ENCODE data around the gene ICOS.

Gene ICOS

GRCh38 chr2:203936535-203936934, at the start of gene ICOS:
TSS of gene ICOS (plus strand) at chr2:203936763. CDS start at chr2:203936815, 52 bp downstream.
- DNase-seq, result no peak

- DNase-seq, result no peak
These were observed 48.9 kb upstream of the ICOS start for GRCh38 chr2:203887677-203888076.

GRCh38 chr2:203889542-203889941, 47.0 kb upstream of the ICOS start:
- no peak for DNase-seq

- DNase-seq, result no peak
These were observed 46.6 kb upstream of the ICOS start for GRCh38 chr2:203889944-203890343.

GRCh38 chr2:203890733-203891132, 45.8 kb upstream of the ICOS start:
- no peak for DNase-seq

- DNase-seq, result no peak
These were observed 45.1 kb upstream of the ICOS start for GRCh38 chr2:203891474-203891873.

- DNase-seq, result no peak
These were observed 44.4 kb upstream of the ICOS start for GRCh38 chr2:203892207-203892606.

- DNase-seq, result no peak
These were observed 43.2 kb upstream of the ICOS start for GRCh38 chr2:203893401-203893800.

GRCh38 chr2:203893840-203894239, 42.7 kb upstream of the ICOS start:
- no peak for DNase-seq

GRCh38 chr2:203894262-203894661, 42.3 kb upstream of the ICOS start:
- no peak for DNase-seq

- DNase-seq, result no peak
These were observed 39.0 kb upstream of the ICOS start for GRCh38 chr2:203897544-203897943.

GRCh38 chr2:203898657-203899056, 37.9 kb upstream of the ICOS start:
- no peak for DNase-seq

- DNase-seq, result no peak
These were observed 36.3 kb upstream of the ICOS start for GRCh38 chr2:203900253-203900652.

GRCh38 chr2:203904022-203904421, 32.5 kb upstream of the ICOS start:
- no peak for DNase-seq

- no peak for DNase-seq
These were observed 30.9 kb upstream of the ICOS start for GRCh38 chr2:203905656-203906055.

GRCh38 chr2:203908066-203908796, 28.3 kb upstream of the ICOS start:
- DNase-seq, result no peak

- no peak for DNase-seq
These were observed 27.8 kb upstream of the ICOS start for GRCh38 chr2:203908797-203909185.

GRCh38 chr2:203909261-203909967, 27.1 kb upstream of the ICOS start:
- no peak for DNase-seq

GRCh38 chr2:203909974-203910373, 26.6 kb upstream of the ICOS start:
- DNase-seq, result no peak

- no peak for DNase-seq
These were observed 22.6 kb upstream of the ICOS start for GRCh38 chr2:203913947-203914346.

GRCh38 chr2:203914546-203915182, 21.9 kb upstream of the ICOS start:
- DNase-seq, result no peak

- no peak for DNase-seq
These were observed 21.3 kb upstream of the ICOS start for GRCh38 chr2:203915256-203915655.

- no peak for DNase-seq
These were observed 19.8 kb upstream of the ICOS start for GRCh38 chr2:203916756-203917155.

- DNase-seq, result no peak
These were observed 18.3 kb upstream of the ICOS start for GRCh38 chr2:203918264-203918663.
